ENCODE data around the gene INSYN2B. TPM values are rescaled to one million over a fixed set of nuclear protein-coding genes. Genes with fewer than 3 reads are reported as not detected.

The INSYN2B gene
- total and polyA plus RNA-seq, 2 of the 4 experiments (the other 2 are of a cell fraction), result 9.1 to 33.5 TPM

- ChIA-PET CTCF (no interaction called here), POLR2A (ENCODE audit: unreplicated experiment) (no interaction called here)
- H4K91ac ChIP-seq (ENCODE audit: insufficient read depth, low read depth, low read length), result no peak overlapping the region
- no peak overlapping the region for H2AK9ac ChIP-seq (replicated peaks; ENCODE audit: low read depth, low read length, poor library complexity)
- dilution Hi-C loops (cut with HindIII; ENCODE audit: low sequenced_read_pairs, unreplicated experiment) (no loop called here), intact Hi-C loops (cut with micrococcal nuclease) (loop anchor here (5.0 kb wide), 2 partner anchors 945 to 1005 kb away; no protein-coding TSS in a partner anchor), in situ Hi-C loops (cut with MboI; ENCODE audit: low sequenced_read_pairs) (no loop called here)
- no peak overlapping the region for H2AK5ac ChIP-seq (ENCODE audit: low read depth, low read length)
- no peak overlapping the region for H3K4ac ChIP-seq (ENCODE audit: low read depth, low read length)
- H3K56ac ChIP-seq (ENCODE audit: extremely low read depth, insufficient read depth, low read length), result no peak overlapping the region
- H4K20me1 ChIP-seq (ENCODE audit: insufficient read depth, low read length), result no peaks in the 10 kb centered on the region
- DNase-seq (no peak), ATAC-seq (ENCODE audit: low read depth) (no peak)
- no peak overlapping the region for H4K8ac ChIP-seq (ENCODE audit: low read depth in 2 of 2, low read length in 2 of 2)
- no peak overlapping the region for H3K23ac ChIP-seq (ENCODE audit: low read depth, low read length)
- H3K9ac ChIP-seq (ENCODE audit: low read depth, low read length), result no peak overlapping the region
- H2BK5ac ChIP-seq (ENCODE audit: low read depth, low read length, poor library complexity, severe bottlenecking), result no peak overlapping the region
- no peaks in the 10 kb centered on the region for H3K79me1 ChIP-seq (ENCODE audit: low read depth in 1 of 2, low read length in 2 of 2)
- no peak overlapping the region for H4K5ac ChIP-seq (ENCODE audit: low read depth, low read length)
- H3K36me3 ChIP-seq (ENCODE audit: control insufficient read depth, insufficient read depth, low read length), result no peaks in the 10 kb centered on the region
- H3K27me3 ChIP-seq (ENCODE audit: control insufficient read depth, insufficient read depth, low read length), result no peaks in the 10 kb centered on the region; the same call in 1 of the 2 replicates
- H2BK20ac ChIP-seq (ENCODE audit: low read depth, low read length), result no peak overlapping the region
- no peak overlapping the region for H3K4me3 ChIP-seq (ENCODE audit: insufficient read depth, low read depth, low read length)
- H2AFZ ChIP-seq (replicated peaks; ENCODE audit: low read length, poor library complexity), result no peak overlapping the region
- no peak overlapping the region for H3K18ac ChIP-seq (ENCODE audit: low read depth, low read length)
- no peak overlapping the region for H3K14ac ChIP-seq (replicated peaks; ENCODE audit: low read depth, low read length)
- H3K4me1 ChIP-seq (ENCODE audit: control insufficient read depth, insufficient read depth, low read length), result no peaks in the 10 kb centered on the region
- TF ChIP-seq NFE2L2 (IDR thresholded peaks at IDR 0.05; ENCODE audit: low read depth, low read length) (no peak), CEBPB (IDR thresholded peaks at IDR 0.05; ENCODE audit: low read depth, low read length) (no peak), RCOR1 (IDR thresholded peaks at IDR 0.05; ENCODE audit: insufficient replicate concordance, low read length) (no peak)
- H3K9me1 ChIP-seq (ENCODE audit: insufficient read depth, low read length), result no peaks in the 10 kb centered on the region
- no peak overlapping the region for H2BK15ac ChIP-seq (ENCODE audit: low read depth, low read length)
- 72% methylated on average over 3 of the region's 3 CpGs; no CpG with 5 or more reads in 1 of the 2 experiments for whole genome bisulfite sequencing, 2 experiments (ENCODE audit: extremely low coverage in 2 of 2, insufficient read length in 1 of 2)
- BruUV-seq (replicated peaks), result no TSS peak
- H2BK120ac ChIP-seq (ENCODE audit: low read depth, low read length), result no peak overlapping the region
- H3K4me2 ChIP-seq (ENCODE audit: low read depth, low read length), result no peak overlapping the region
- H3K27ac ChIP-seq (ENCODE audit: insufficient read depth, low read length), result no peak overlapping the region
- H3K9me3 ChIP-seq (ENCODE audit: control insufficient read depth, insufficient read depth, low read length), result no peaks in the 10 kb centered on the region
Observed at GRCh38 chr5:169997798-169998197, 17.5 kb upstream of the INSYN2B start.
